A673 (cell line): ENCODE results near the gene IGF1R.

Experiments used
- CTCF ChIP-seq: fragments of 300-800, 200-600 bp; sonication (generic); conservative IDR thresholded peaks from 2 replicates; pipeline ENCODE4 v1.5.1; 2017; ENCODE audit warnings: low read depth, mild to moderate bottlenecking, antibody characterized with exemption, low read length, moderate library complexity, mixed read lengths
- EZH2 ChIP-seq: fragments of 200-600 bp; sonication (generic); IDR thresholded peaks from 2 replicates; pipeline ENCODE4 v1.6.1; 2017; ENCODE audit warnings: borderline replicate concordance, low read depth, mild to moderate bottlenecking, mixed read lengths, antibody characterized with exemption, low read length; ENCODE audit not compliant: poor library complexity, severe bottlenecking

GRCh38 chr15:98901434-98902072 is 253.2 kb downstream of the IGF1R start:
- no peak for TF ChIP-seq CTCF
- no peak for TF ChIP-seq EZH2
